Myocyte (in vitro differentiated cells): Measurements from ENCODE around the gene COPA. TPM values are rescaled to one million over a fixed set of nuclear protein-coding genes. Genes with fewer than 3 reads are reported as not detected.
A peak's percentile ranks its signal among the peaks of the same experiment; 100 is the strongest.
"Not testable (repeated sequence)": the region's sequence is repeated elsewhere in the genome, so short reads cannot be mapped to it uniquely, and the experiment has no call there.

Experiments used
- DNase-seq: peaks from one replicate; pipeline ENCODE4 v3.0.0-alpha.2; 2012; ENCODE audit warnings: low read depth
- polyA plus RNA-seq: library from polyadenylated mRNA; unstranded; fragments of >200 nt; gene quantifications from one replicate; pipeline ENCODE4 v1.2.1, GENCODE V29; 2012; ENCODE audit warnings: missing spikeins
- total RNA-seq: library from RNA; depleted of rRNA; stranded (reverse); fragments of >200 nt; gene quantifications from 2 replicates; pipeline ENCODE4 v1.2.3, GENCODE V29; 2014

The COPA gene
- total RNA-seq = 119 and 138 TPM in 2 replicates
- polyA plus RNA-seq = 137 TPM

- peak; percentile 98 for DNase-seq
Observed at GRCh38 chr1:160342953-160343869, at the start of gene COPA, which contains the start of gene NCSTN. Gene COPA (minus strand): TSS chr1:160343250. CDS start chr1:160343170, 80 bp downstream. Gene NCSTN (plus strand): TSS chr1:160343383. CDS start chr1:160343397, 14 bp downstream.

DNA sequence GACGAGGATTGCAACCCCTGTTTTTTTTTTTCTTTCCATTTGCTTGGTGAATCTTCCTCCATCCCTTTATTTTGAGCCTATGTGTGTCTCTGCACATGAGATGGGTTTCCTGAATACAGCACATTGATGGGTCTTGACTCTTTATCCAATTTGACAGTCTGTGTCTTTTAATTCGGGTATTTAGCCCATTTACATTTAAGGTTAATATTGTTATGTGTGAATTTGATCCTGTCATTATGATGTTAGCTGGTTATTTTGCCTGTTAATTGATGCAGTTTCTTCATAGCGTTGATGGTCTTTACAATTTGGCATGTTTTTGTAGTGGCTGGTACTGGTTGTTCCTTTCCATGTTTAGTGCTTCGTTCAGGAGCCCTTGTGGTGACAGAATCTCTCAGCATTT is 45.4 kb upstream of the COPA start:
- not testable (repeated sequence) for DNase-seq

DNA sequence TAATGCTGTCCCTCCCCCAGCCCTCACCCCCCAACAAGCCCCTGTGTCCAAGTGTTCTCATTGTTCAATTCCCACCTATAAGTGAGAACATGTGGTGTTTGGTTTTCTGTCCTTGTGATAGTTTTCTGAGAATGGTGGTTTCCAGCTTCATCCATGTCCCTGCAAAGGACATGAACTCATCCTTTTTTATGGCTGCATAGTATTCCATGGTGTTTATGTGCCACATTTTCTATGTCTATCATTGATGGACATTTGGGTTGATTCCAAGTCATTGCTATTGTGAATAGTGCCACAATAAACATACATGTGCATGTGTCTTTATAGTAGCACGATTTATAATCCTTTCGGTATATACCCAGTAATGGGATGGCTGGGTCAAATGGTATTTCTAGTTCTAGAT is 41.8 kb upstream of the COPA start:
- DNase-seq = not testable (repeated sequence)

- no peak for DNase-seq
Observed at GRCh38 chr1:160377585-160378206, 34.6 kb upstream of the COPA start.

GRCh38 chr1:160376525-160377131 is 33.6 kb upstream of the COPA start:
- peak; percentile 70 for DNase-seq

- no peak for DNase-seq
Observed at GRCh38 chr1:160375788-160376524, 32.9 kb upstream of the COPA start.

DNA sequence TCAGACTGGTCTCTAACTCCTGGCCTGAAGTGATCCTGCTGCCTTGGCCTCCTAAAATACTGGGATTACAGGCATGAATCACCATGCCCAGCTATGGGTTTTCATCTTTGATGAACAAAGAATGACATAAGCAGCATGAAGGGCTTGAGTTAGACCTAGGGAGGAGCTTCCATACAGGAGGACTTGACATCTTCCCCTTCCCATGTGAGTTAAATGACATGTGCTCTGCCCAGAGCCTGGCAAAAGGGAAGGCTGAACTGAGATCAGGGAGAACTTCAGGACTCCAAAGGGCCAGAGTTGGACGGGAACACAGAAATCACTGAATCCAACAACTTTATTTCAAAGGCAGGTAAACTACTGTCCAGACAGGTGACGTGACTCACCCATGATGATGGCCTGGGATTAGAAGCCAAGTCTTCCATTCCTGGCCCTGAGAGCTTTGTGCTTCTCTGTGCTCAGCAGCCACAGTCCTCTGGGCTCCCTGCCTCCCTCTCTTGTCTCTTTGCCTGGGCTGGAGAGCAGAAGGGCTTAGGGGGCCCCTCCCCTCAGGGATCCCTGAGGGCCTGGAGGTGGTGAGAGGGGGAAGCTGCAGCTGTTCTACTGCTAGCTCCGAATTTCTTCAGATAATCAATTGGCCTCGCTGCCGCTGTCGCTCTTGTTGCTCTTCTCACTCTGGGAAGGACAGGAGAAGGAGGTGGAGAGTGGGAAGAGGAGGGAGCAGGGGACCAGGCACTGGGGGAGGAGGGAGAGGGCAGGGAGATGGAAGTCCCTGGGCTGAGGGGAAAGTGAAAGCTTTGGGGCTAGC is 31.5 kb upstream of the COPA start:
- peak; percentile 33 for DNase-seq

DNA sequence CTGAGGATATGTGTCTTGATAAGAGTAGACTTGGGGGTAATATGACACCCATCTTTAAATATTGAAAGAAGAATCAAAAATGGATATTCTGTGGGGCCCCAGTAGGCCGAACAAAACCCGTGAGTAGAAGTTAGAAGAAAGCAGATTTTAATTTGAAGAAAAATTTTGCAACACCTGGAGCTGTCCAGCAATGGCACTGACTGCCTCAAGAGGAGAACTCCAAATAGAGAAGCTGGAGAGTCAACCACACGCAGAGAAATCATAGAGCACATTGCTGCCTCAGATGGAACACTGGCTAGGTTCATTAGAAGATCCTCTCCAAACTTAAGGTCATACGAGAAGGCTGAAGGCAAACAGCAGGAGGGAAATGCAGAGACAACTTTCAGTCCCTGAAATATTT is 30.6 kb upstream of the COPA start:
- no peak for DNase-seq

DNA sequence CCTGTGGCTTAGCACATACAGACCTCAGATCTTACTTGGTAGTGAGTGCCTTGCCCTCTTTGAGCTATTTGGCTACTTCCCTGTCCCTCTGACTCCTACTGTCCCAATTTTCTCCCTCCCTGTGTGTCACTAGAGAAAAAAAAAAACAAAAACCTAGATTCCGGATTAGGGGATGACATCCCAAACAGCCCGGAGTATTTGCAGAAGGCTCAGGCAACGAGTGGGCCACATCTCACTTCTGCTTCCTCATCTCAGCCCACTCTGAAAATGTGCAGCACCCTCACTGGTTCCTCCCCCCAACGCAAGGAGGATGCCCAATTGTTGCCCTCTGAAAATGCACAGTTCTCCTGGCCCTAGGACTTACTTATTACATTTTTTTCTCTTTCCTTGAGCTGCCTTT is 28.7 kb upstream of the COPA start:
- DNase-seq = no peak

- DNase-seq = peak; percentile 55
Observed at GRCh38 chr1:160371346-160371631, 28.2 kb upstream of the COPA start.

DNA sequence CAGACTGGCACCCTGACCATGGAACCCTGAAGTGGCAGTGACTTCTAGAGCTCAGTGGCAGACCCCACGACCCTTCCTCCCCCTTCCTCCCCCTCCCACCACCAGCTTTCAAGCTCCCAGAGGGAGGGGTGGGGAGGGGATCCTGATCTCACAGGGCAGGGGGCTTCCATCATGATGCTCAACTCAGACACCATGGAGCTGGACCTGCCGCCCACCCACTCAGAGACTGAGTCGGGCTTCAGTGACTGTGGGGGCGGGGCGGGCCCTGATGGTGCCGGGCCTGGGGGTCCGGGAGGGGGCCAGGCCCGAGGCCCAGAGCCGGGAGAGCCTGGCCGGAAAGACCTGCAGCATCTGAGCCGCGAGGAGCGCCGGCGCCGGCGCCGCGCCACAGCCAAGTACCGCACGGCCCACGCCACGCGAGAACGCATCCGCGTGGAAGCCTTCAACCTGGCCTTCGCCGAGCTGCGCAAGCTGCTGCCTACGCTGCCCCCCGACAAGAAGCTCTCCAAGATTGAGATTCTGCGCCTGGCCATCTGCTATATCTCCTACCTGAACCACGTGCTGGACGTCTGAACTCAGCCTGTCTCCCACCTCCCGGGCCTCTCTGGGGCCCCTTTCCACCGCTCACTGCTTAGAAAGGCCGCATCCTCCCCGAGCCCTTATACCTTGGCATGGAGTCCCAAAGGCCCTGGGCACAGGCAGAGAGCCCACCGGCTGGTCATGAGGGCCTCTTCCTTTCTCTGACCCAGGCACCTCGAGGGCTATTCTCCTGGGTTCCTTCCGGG is 27.7 kb upstream of the COPA start:
- no peak for DNase-seq

DNA sequence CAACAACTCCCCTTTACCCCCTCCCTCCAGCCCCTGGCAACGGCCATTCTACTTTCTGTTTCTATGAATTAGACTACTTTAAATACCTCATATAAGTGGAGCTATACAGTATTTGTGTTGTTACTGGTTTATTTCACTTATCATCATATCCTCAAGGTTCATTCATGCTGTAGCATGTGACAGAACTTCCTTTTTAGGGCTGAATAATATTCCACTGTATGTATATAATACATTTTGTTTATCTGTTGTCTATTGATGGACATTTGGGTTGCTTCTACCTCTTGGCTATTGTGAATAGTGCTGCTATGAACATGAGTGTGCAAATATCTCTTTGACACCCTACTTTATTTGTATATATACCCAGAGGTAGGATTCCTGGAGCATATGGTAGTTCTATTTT is 26.0 kb upstream of the COPA start:
- no peak for DNase-seq

- no peak for DNase-seq
Observed at GRCh38 chr1:160367934-160368923, 25.2 kb upstream of the COPA start.

DNA sequence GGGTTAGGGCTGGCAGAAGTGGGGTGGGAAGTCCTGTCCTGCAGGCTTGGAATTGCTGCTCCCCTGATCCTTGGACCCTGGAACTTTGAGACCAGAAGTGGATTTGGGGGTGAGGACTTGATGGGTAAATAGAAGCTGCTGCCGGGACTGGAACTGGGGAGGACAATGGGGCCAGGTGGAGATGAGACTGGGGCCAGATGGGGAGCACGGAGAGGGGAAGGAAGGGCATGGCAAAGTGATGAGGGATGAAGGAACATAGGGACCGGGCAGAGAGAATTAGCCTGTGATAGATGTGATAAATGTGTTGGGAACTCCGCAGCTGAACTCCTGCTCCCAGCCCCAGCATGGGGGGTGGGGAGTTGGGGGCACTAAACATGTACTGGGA is 24.5 kb upstream of the COPA start:
- no peak for DNase-seq

DNA sequence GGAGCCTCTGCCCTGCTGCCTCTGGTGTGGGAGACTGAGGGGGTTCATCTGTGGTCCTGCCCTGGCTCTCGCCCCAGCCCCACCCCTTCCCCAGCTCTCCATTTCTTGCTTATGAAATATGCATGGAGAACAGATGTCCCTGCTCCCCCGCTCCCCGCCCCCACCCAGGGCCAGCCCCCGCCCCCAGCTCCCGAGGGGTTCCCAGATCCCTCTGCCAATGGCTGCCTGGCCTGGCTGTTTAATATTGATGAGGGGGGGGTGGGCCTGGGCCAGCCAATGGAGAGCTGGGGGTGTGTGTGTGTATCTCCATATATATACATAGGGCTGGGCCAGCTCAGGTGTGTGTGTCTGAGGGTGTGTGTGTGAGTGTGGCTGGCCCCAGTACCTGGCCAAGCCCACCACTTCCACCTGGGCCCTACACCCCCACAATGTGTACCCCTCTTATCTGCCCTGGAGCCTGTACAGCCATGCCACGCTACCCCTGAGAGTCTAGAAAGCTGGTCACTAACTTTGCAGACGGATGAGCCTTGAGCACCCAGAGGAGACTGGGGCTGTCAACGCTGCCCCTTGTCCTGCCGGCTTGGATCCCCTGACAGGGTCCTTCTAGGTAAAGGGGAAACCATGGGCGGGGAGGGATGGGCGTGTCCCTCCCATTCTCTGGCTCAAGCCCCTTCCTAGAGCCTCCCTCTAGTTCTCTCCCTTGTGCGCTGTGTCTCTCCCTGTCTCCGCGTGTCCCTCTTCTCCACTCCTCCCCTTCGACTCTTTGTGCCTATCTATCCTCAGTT is 23.9 kb upstream of the COPA start, which contains the start of gene NHLH1:
Gene NHLH1, plus strand, starts transcription at position 341 of the 785 bp plus-strand sequence. CDS start 3,661 bp downstream, outside the sequence.
- no peak for DNase-seq

DNA sequence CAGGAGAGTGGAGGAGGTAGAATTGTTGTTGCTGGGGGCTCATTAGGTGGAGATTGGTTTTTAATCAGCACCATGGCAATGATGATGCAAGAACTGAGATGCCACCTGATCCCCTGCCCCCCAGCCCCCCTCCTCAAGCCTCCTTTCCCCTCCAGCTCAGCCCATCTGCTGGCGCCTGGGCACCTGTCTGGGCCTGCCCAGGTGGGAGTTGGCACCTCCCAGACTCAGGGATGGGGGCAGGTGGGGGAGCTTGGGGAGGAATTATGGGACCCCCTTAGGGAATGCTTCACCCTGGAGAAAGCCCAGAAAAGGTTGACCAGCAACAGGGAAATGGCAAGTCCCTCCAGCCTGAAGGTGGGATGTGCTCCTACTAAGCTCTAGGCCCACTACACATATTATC is 22.3 kb upstream of the COPA start:
- no peak for DNase-seq

DNA sequence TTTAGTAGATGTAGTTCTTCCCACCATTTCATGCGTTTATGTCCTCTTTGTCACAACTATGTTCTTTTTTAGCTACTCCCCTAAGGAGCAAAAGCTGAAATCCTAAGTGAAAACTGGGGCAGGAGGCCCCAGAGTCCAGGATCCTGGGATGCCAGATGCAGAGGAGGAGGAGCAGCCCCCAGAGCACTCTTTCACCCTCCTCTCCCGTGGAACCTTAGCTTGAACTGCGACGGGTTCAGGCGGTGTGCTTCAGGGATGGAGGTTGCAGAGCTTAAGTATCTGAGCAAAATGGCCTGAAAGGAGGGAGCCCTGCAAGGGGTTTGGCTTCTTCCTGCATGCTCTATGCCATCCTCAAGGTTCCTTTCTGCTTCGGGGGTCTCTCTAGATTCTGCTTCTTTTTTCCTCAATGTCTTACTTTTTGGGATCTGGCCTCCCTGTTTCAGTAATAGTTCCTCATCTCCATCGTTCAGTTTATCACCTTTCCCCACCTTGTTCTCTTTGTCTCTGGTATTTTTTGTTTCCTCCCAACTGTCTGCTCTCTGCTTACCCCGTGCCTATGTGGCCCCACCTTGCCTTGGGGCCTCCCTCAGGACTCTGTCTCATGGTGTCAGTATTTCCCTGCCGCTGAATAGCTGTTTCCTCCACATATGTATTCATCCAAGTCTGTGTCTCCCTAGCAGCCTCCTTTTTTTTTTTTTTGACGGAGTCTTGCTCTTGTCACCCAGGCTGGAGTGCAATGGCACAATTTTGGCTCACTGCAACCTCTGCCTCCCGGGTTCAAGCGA is 21.1 kb upstream of the COPA start:
- no peak for DNase-seq
